Esophagus squamous epithelium (tissue), 4 donors: ENCODE measurements around the gene PARP12.

ENCODE experiments used
- CTCF ChIP-seq, 6 experiments: fragments of 450-650 bp in 4 of 6; fragments of 200-600 bp in 2 of 6; sonication (generic) in 2 of 6; IDR thresholded peaks; one replicate each; pipeline ENCODE4 v1.5.1; 2016 to 2019; ENCODE audit warnings: antibody characterized with exemption in 6 of 6, mild to moderate bottlenecking in 4 of 6, moderate library complexity in 4 of 6
- POLR2A ChIP-seq, 4 donors: fragments of 450-650 bp; IDR thresholded peaks; one replicate each; pipeline ENCODE4 v1.6.1; 2017; ENCODE audit warnings: antibody characterized with exemption in 4 of 4, mild to moderate bottlenecking in 4 of 4, moderate library complexity in 3 of 4

GRCh38 chr7:140079121-140079536, 16.4 kb upstream of the PARP12 start:
- TF ChIP-seq CTCF (IDR thresholded peaks at IDR 0.05) (peak in 1 of 6 experiments; percentile 19), POLR2A (IDR thresholded peaks at IDR 0.05) (no peak)
